PFSK-1 (cell line): ENCODE measurements around the gene SLC29A4.

Experiments
- FOXP2 ChIP-seq: optimal IDR thresholded peaks from 2 replicates; pipeline ENCODE3; 2011; ENCODE audit warnings: borderline replicate concordance, control low read depth, inconsistent platforms; ENCODE audit not compliant: insufficient read depth; ENCODE audit errors: extremely low read length, extremely low read depth
- POLR2AphosphoS5 ChIP-seq: IDR thresholded peaks from 2 replicates; pipeline ENCODE4 v1.6.1; 2012; ENCODE audit warnings: low read depth, mild to moderate bottlenecking, control low read depth, low read length, moderate library complexity
- SIN3A ChIP-seq: IDR thresholded peaks from 2 replicates; pipeline ENCODE4 v1.6.1; 2012; ENCODE audit warnings: mild to moderate bottlenecking, low read length, moderate library complexity, borderline replicate concordance; ENCODE audit not compliant: insufficient read depth
- TAF1 ChIP-seq: IDR thresholded peaks from 2 replicates; pipeline ENCODE4 v1.6.1; 2012; ENCODE audit warnings: low read length, control low read depth, borderline replicate concordance; ENCODE audit not compliant: insufficient read depth
- TF ChIP-seq, protein P1 (sequence below), 2 experiments: IDR thresholded peaks; 2 replicates each; pipeline versions ENCODE4 v1.6.1 to v1.8.0; 2011 to 2012; ENCODE audit warnings: low read depth in 2 of 2, low read length in 2 of 2, control low read depth in 1 of 2, inconsistent platforms in 1 of 2, mild to moderate bottlenecking in 1 of 2, moderate library complexity in 1 of 2; ENCODE audit not compliant: insufficient read depth in 1 of 2

Gene SLC29A4

DNA sequence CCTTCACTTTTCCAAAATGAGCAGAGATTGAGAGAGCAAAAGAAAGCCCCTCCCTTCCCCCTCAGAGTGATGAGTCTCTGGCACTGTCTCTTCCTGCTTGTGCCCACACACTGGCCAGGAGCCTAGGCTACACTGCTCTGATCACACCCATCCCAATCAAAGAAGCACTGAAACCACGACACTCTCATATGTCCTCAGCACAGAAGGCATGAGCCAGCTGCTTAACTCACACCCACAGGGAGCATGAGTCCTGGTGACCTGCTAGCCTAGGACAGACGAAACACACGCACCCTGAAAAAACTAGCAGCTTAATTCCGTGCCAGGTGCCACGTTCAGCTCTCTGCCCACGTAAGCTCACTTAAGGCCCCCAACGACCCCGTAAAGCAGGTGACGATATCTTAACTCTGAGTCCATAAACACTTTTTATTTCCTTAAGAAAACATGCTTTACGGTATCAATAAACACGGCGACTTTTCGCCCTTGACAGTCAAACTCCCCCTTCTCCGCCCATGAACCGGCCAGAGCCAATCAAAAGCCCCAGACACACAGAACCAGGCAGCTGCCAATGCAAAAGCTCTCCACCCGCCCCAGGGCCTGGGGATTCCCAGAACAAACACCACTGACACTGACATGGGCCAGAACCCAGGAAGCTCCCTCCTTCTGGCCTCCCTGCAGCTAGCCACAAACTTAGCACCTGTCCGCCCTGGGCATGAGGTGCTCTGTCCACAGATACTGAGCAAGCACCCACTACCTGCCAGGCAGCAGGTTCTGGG lies 71.9 kb downstream of the SLC29A4 start:
- TF ChIP-seq TAF1, result no peak
- TF ChIP-seq SIN3A, result no peak
- TF ChIP-seq POLR2AphosphoS5, result no peak
- no peak for TF ChIP-seq FOXP2
- TF ChIP-seq, protein P1, sequence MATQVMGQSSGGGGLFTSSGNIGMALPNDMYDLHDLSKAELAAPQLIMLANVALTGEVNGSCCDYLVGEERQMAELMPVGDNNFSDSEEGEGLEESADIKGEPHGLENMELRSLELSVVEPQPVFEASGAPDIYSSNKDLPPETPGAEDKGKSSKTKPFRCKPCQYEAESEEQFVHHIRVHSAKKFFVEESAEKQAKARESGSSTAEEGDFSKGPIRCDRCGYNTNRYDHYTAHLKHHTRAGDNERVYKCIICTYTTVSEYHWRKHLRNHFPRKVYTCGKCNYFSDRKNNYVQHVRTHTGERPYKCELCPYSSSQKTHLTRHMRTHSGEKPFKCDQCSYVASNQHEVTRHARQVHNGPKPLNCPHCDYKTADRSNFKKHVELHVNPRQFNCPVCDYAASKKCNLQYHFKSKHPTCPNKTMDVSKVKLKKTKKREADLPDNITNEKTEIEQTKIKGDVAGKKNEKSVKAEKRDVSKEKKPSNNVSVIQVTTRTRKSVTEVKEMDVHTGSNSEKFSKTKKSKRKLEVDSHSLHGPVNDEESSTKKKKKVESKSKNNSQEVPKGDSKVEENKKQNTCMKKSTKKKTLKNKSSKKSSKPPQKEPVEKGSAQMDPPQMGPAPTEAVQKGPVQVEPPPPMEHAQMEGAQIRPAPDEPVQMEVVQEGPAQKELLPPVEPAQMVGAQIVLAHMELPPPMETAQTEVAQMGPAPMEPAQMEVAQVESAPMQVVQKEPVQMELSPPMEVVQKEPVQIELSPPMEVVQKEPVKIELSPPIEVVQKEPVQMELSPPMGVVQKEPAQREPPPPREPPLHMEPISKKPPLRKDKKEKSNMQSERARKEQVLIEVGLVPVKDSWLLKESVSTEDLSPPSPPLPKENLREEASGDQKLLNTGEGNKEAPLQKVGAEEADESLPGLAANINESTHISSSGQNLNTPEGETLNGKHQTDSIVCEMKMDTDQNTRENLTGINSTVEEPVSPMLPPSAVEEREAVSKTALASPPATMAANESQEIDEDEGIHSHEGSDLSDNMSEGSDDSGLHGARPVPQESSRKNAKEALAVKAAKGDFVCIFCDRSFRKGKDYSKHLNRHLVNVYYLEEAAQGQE (IDR thresholded peaks at IDR 0.05; ENCODE audit: insufficient read depth in 1 of 2, low read depth in 2 of 2, low read length in 2 of 2), result no peak
